NCI-H1694 (cell line): ENCODE data around the gene PWWP2B.
"Not testable (repeated sequence)": the region's sequence is repeated elsewhere in the genome, so short reads cannot be mapped to it uniquely, and the experiment has no call there.

Experiments
- DNase-seq: peaks from one replicate; lab custom pipeline; 2025; lab: John Stamatoyannopoulos, UW

Gene PWWP2B

DNA sequence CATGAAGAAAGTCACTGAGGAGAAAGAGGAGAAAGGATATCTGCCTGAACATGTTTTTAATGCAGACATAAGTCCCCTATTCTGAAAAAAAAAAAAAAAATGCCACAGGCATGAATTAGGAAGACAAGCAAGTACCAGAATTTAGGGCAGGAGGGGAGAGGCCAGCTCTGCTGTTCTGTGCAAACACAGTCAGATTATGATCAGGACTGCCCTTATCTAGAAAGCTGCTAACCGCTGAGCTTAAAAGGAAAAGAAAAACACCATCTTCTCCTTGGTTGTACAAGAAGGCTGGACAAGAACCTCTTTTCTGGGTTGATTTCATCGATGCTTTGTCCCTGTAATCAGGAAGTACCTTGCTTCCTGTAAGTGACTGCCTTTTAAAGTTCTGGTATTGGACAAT, 15.3 kb upstream of the PWWP2B start:
- no peak for DNase-seq

DNA sequence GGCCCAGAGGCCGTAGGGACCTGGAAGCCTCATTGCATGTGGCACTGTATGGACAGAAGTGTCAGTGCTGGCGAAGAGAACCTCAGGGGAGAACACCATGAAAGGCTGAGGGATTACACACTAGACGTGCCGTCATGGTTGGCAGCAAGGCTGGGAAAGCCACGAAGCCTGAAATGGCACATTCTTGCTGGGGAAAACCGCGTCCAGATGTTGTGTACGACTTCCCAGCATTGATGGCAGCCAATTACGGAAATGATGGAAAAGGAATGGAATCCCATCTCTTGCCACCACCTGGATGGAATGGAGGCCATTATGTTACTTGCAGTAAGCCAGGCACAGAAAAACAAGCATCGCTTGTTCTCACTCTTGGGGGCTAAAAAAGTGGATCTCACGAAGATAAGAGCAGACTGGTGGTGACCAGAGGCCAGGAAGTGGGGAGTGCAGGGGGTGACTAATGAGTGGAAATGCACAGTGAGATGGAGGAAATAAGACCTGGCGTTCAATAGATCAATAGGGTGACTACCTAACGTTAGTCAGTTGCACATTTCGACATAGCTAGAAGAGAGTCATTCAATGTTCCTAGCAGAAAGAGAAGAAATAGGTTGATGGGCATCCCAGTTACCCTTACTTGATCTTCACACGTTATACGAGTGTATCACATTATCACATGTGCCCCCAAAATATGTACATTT, 14.6 kb upstream of the PWWP2B start:
- no peak for DNase-seq

DNA sequence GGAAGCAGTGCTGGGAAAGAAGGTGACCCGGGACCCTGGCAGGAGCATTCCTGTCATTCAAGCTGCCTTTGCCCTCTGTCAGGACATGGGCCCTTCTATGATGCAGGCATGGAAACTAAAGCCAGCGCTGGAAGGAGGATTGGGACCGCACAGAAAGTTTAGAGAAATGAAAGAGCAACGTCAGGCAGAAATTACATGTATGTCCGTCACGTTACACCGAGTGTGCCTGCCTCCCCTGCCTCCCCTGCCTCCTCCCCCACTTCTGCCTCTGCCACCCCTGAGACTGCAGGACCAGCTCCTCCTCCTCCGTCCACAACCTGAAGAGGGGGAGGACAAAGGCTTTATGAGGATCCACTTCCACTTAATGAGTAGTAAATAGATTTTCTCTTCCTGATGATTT, 13.9 kb upstream of the PWWP2B start:
- no peak for DNase-seq

DNA sequence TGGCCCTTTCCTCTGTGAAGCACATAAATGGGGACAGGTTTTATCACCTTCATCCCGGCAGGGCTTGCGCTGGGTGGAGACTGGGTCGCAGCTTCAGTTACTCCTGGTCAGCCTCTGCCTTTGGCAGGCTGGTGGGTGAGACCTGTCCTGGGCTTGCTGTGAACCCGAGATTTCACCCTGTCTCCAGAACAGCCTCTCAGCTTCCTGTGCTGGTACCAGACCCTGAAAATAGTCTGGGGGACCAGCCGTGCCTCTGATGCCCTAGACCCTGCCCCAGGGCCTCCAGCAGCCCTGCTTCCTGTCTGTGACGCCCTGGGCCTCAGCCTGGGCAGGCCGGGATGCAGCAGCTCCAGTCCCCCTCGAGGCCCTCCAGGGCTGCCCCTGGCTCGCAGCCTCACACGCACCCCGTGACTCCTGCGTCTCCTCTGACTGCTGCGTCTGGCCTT, 13.2 kb upstream of the PWWP2B start:
- DNase-seq: no peak

DNA sequence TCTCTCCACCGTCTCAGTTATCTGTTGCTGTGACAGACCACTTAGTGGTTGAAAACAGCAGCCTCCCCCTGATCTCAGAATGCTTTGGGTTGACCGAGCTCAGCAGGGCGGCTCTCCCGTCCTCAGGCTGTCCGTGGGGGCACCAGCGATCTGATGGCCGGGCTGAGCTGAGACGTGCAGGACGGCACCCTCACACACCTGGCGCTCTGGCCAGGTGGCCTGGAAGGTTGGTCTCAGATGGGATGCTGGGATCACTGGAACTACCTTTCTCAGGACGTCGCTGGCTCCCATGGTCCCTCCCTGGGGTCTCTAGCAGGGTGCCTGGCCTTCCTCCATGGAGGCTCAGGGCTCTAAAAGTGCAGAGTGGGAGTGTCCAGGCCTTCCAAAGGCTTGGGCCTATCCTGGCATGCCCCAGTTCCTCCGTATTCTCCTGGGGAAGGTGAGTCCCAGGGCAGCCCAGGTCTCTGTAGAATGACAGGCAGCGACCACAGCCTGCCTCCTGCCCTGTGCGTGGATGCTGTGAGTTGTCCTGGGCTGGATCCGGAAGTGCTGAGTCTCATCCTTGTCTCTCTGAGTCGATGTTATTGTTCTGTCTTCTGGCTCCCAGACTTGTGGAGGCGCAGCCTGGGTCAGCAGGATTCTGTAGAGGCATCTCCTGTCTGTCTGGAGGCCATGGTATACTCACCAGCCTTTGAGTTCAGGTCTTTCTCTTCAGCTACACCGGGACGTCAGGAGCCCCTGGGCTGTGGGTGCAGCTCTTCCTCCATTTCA, 12.2 kb upstream of the PWWP2B start:
- no peak for DNase-seq

DNA sequence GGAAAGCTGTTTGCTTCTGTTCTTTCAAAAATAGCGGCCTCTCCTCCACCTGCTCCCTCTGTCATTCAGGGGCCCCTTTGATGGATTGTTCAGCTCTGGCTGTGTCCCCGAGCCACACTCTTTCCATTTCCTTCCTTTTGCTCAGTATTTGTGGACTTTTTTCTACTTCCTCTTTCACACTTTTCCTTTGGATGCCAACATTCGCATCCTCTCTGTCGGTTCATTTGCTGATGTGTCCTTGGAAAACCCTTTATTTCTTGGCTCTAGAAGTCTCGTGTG, 11.7 kb upstream of the PWWP2B start:
- no peak for DNase-seq

DNA sequence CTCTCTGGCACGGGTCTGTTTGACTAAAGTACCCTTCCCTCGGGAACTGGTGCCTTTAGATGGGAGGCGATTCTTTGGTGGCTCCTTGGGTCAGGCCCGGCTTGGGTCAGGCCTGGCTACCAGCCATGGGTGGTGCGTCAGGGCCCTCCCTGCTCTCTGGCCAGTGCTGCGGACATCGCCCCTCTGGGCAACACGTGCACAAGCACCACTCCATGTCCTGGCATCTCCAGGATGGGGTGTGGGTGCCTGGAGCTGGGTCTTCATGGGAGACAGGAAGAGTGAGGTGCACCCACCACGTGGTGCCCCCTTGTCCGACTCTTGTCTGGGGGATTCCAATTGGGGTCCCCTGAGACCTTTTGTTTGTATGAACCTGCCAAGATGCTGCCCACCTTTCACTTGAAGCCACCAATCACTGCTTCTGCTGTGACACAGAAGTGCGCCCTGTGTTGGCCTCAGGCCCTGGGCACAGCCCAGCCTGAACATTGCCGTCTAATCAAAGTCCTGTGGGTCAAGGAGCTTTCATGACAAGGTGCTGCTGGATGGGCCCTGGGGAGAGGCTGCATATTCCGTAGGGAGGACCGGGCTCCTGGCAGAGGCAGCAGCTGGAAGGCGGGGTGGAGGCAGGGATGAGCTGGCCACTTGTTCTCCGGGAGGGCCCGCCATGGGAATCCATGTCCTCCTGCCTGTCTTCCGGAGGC, 11.1 kb upstream of the PWWP2B start:
- no peak for DNase-seq

DNA sequence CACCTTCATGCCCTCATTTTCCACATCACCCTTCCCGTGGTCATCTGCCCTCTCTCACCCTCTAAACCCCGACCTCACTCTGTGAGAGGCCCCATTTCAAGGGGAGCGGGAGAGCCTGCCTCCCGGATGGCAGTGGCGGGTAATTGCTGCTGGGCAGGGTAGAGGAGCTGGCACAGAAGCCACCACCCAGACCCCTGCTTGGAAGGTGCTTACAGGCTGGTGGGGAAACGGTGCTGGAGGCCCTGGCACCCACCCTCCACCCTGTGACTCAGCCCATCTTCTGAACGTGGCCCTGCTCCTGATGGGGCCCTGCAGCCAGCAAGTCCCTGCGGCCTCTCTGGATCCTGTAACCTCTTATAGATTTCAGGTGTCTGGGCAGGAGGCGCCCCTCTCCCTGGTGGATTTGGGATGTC, 10.6 kb upstream of the PWWP2B start:
- DNase-seq: no peak

DNA sequence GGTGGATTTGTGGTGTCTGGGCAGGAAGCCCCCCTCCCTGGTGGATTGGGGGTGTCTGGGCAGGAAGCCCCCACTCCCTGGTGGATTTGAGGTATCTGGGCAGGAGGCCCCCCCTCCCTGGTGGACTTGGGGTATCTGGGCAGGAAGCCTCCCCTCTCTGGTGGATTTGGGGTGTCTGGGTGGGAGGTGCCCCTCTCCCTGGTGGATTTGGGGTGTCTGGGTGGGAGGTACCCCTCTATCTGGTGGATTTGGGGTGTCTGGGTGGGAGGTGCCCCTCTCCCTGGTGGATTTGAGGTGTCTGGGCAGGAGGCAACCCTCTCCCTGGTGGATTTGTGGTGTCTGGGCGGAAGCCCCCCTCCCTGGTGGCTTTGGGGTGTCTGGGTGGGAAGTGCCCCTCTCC, 10.1 kb upstream of the PWWP2B start:
- not testable (repeated sequence) for DNase-seq

DNA sequence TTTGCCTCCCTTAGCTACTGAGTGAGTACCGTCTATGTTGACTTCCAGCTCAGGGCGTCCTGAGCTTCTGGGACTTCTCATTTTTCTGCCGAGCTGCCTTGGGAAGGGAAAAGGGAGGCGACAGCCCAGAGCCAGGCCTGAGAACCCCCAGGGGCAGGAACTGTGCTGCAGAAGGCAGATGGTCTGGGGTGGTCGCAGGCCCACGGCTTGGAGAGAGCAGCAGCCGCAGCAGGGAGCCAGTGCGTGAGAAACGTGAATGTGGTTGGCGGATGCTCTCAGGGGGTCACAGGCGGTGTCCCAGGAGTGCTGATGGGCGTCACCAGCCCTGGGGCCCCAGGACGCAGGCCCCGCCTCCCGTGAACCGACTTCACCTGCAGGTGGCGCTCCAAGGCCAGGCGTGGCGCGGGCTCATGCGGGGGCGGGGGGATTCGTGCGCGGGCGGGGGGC, 9.2 kb upstream of the PWWP2B start:
- no peak for DNase-seq

DNA sequence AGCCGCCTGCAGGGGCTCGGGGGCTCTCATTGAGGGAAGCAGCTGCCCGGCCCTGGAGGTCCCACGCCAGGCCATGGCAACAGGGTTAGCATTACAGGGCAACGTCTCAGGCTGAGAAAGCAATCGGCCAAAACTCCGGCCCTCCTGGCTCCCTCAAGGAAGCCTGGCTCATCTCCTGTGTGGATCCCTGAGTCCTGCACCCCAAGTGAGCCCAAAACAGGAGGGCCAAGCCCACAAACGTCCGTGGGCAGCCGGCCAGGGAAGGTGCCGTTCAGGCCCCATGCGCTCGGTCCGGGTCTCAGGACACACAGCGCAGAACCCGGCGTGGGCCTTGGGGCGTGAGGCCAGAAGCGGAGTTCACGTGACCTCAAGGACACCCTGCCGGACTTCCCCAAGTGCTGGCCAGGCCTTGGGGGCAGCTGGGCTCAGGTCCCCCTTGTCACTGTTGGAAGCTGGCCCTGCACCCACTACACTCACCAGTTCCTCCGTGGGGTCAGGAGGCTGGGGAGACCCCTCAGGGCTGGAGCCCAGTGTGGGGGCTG, 8.0 kb upstream of the PWWP2B start:
- DNase-seq: no peak

DNA sequence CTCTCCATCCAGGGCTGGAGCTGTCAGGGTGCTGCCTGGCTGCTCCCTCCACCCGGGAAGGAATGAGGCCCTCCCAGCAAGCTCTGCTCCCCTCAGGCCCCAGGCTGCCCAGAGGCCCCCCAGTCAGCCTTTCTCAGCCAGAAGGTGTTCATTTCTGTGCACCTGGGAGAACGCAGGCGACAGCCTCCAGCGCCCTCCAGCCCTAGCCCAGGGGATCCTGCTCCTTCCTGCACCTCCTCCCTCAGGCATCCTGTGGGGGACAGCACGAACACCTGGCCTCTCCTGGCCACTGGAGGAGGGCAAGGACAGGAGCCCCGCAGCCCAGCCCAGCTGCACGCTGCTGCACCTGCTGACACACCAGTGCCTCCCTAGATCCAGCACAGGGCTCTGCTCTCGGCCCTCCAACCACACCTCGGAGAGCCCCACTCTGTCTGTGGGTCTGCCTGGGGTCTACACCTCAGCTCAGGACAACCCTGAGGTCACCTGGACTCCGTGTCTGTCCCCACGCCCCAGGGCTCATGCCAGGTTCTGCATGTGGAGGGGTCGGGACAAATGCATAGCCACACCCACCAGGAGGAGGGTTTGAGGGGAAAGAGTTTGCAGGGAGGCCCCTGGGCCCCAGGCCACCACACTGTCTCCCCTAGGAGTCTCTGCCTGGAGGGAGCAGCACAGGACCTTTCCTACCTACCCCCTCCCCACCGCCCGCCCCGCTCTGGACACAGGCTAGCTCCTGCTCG, 7.4 kb upstream of the PWWP2B start:
- no peak for DNase-seq

DNA sequence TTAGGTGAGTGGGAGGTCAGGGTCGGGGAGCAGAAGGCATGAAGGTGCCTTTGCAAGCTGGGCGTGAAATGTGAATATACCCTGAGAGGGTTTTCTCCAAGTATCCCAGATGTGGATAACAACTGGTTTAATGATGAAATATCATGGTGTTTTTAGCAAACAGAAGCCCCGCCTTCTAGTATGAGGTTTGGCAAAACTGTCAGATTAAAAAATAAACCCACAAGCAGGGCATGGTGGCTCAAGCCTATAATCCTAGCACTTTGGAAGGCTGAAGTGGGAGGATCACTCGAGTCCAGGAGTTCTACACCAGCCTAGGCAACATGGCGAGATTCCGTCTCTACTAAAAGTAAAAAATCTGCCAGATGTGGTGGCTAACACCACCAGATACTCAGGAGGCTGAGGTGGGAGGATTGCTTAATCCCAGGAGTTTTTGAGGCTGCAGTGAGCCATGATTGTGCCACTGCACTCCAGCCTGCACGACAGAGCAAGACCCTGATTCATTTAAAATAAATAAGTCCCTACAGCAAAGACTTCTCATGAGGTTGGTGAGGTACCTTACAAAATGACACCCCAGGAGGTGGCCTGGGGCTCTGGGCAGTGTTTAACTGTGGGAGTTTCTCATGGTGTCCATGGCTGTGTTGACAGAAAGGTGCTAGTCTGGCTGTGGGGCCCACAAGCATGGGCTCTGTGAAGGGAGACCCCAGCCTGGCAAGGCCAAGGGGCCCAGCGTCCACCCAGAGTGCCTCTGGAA, 6.7 kb upstream of the PWWP2B start:
- no peak for DNase-seq

DNA sequence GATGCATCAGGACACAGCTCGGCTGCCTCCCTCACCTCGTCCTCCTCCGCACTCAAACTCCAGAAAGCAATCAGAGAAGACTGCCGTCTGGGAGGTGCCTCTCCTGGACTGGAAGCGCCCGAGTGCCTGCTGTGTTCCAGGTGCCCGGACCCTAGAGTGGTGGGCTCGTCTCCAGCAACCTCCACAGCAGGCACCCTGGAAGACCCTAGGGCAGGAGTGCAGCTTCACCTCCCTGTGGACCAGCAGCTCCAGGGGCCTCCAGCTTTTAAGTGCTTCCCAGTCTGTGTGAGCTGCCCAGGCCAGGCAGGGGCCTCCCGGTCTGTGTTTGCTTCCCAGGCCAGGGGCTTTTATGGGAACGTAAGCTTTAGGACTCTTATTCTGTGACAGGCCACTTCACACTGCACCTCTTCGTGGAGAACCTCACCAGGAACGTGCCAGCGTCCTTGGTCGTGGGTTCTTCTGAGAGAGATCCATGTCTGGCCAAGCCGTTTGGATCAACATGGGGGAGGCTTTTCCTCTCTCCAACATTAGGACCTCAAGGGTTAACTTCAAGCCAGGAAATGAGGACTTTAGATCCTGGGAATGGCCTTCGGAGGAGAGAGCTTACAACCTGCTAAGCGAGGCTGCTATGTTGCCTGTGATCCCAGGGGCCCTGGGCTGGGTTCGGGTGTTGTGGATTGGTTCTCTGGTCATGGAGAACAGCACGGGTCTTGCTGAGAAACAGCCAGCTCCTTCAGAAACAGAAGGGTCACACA, 5.9 kb upstream of the PWWP2B start:
- no peak for DNase-seq

DNA sequence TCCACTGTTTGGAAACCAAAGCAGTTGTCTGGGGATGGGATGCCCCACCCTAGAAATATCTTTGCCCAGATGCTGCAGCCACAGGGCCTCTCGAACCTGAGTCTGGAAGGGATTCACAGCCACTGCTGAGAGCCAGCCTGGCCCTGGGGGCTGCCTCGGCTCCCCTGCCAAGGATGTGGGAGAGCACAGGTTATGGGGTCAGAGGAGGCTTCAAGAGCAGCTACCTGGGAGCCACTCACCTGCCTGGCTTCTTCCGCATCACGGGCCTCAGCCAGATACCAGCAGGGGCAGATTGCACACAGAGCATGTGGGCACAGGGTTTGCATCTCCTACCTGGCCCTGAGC, 5.4 kb upstream of the PWWP2B start:
- no peak for DNase-seq

DNA sequence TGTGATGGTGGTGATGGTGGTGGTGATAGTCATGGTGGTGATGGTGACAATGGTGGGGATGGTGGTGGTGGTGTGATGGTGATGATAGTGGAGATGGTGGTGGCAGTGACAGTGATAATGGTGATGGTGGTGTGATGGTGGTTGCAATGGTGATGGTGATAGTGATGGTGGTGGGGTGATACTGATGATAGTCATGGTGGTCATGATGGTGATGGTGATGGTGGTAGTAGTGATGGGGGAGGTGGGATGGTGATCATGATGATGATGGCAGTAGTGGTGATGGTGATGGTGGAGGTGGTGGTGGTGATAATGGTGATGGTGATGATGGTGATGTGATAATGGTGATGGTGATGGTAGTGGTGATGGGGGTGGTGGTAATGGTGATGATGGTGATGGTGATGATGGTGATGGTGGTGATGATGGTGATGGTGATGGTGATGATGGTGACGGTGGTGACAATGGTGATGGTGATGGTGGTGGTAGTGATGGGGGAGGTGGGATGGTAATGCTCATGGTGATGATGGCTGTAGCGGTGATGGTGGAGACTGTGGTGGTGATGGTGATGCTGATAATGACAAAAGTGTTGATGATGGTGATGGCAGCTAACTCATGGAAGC, 4.7 kb upstream of the PWWP2B start:
- no peak for DNase-seq

DNA sequence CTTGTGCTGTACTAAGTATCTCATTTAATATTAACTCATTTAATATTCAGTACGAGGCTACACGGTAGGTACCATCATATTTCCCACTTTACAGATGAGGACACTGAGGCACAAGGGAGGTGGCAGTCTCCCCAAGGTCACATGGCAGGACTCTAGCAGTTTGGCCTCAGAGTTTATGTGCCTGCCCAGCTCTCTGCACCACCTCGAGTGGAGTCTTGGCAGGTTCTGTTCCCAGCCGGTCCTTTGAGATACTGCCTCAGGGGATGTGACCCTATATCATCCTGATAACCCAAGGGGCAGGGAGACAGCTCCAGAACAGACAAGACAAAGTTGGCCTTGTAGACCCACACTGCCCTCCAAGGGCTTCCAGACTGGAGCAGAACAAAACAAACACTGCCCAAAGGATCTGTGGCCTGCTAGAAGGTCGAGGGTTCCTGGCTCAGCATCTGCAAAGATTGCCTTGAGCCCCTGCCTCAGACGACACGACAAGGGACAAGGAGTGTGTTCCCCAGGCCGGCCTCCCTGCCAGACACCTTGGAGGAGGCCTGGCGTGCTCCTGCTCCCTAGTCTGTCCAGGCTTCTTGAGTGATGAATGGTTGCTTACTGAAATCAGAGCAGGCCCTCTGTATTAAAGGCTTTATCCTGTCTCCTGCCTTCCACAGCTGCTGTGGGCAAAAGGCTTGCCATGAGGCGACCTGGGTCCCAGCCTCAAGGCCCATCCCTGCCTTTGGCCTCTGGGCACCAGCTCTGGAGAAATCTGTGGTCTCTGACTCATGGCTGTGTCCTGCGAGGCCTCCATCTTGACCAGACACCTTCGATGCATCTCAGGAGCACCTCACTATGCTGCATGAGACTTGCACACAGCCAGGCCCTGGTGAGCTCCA, 3.9 kb upstream of the PWWP2B start:
- no peak for DNase-seq

DNA sequence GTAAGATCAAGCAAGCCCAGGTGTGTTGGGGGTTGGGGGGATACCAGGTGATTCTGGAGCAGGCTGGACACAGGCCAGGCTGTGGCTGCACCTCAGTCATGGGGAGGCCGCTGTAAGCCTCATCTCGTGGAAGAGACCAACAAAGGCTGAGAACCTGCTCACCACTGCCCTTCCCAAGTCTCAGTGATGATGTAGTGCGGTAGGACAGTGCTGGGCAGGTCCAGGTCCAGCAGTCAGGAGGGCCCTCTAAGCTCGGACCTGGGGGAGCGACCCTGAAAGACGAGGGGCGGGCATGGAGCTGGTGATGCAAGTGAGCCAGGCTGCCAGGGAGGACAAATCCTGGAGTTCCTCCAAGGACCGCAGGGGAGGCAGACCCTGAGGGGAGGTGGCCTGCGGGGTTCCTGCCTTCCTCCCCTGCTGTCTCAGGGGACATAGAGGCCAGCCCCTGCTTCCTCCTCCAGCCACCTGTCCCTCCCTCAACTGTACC, 3.3 kb upstream of the PWWP2B start:
- DNase-seq: no peak

DNA sequence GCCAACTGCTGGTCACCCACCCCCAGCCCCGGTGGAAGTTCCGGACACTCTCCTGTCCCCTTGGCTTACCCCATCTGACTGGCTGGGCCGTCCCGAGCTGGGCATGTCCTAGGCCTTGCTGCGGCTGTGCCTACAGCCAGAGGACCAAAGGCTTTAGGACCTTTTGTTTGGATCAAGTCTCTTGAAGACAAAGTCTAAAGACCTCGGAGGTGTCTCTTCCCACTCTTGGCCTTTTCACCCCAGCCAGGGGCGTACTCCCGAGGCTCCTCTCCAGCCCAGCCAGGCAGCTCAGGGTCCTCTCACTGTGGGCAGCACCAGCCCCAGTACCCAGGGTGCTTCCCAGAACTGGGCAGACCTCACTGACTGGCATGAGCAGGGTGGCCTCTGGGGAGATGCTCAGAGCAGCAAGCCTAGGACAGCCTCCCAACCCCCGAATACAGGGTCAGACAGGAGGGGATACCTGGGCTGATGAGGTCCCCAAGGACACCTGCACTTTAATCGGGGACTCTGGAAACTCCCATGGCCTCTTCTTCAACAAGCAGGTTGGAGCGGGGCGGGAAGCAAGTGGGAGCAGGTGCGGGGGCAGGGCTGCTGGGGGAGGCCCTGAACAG, 2.7 kb upstream of the PWWP2B start:
- no peak for DNase-seq
